ENCODE results near the gene SF3B1.
"Not testable (repeated sequence)": the region's sequence is repeated elsewhere in the genome, so short reads cannot be mapped to it uniquely, and the experiment has no call there.

The SF3B1 gene

DNA sequence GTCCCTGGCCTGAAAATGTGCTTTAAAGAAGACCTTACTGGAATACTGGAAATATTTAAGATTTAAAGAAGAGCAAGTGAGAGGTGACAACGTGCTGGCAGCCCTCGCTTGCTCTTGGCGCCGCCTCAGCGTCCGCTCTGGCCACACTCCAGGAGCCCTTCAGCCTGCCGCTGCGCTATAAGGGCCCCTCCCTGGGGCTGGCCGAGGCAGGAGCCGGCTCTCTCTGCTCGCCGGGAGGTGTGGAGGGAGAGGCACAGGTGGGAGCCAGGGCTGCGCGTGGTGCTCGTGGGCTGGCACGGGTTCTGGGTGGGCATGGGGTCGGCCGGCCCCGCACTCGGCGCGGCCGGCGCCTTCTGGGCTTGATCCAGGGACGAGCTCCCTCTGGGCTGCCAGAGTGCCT, 15.6 kb upstream of the SF3B1 start:
- no peak for FAIRE-seq
- no peak for TF ChIP-seq CTCF (IDR thresholded peaks at IDR 0.05; ENCODE audit: insufficient read depth, missing control alignments)
- DNase-seq (ENCODE audit: insufficient read length, low spot score), result no peak

DNA sequence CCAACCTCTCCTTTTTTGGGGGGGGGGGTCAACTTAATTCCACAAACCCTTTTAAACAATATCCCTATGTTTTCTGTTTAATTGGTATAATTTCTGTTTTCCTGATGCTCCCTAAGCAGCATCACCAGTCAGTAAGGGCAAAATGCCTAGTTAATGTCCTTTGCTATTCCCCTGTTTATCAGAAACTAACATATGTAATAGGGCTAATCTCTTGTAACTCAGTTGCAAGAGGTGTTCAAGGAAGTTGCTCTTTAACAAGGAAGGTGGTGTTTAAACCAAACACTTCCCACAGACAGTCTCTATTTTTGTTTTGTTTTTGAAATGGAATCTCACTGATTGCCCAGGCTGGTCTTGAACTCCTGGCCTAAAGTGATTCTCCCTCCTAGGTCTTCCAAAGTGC, 12.0 kb upstream of the SF3B1 start:
- no peak for FAIRE-seq
- no peak for DNase-seq (ENCODE audit: insufficient read length, low spot score)
- TF ChIP-seq CTCF (IDR thresholded peaks at IDR 0.05; ENCODE audit: insufficient read depth, missing control alignments), result no peak

DNA sequence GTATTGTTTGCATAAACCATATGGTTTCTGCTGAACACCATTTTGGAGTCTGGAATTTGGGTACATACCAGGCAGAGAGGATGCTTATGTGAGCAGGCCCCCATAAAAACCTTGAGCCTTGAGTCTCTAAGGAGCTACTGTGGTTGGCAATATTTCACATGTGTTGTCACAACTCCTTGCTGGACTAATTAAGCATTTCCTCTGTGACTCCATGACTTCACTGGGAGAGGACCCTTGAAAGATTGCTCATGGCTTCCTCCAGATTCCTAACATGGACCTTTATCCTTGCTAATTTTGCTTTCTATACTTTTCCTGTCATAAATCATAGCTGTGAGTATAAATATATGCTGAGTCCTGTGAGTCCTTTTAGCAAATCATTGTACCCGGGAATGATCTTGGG, 10.9 kb upstream of the SF3B1 start:
- DNase-seq (ENCODE audit: insufficient read length, low spot score) (no peak), FAIRE-seq (no peak)
- no peak for TF ChIP-seq CTCF (IDR thresholded peaks at IDR 0.05; ENCODE audit: insufficient read depth, missing control alignments)

DNA sequence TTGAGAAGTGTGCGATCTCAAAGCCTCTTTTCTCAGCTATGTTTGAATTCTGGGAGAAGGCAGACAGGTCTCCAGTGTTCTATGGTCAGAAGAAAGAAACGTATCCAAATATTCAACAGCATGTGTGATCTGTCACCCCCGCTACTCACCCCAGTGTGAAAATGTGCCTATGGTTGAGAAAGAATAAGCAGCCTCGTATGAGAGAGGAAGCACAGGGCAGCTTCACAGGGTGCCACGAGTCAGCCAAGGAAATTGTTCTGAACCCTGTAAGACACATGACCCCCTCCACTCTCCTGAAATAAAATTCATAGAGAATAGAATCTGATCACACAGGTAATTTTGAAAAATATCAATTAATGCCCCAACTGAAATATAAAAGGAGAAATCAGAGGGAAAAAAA, 8.0 kb upstream of the SF3B1 start:
- DNase-seq (ENCODE audit: insufficient read length, low spot score), result no peak
- FAIRE-seq, result no peak
- no peak for TF ChIP-seq CTCF (IDR thresholded peaks at IDR 0.05; ENCODE audit: insufficient read depth, missing control alignments)

GRCh38 chr2:197437380-197437779, 2.6 kb upstream of the SF3B1 start:
- no peak for TF ChIP-seq CTCF (IDR thresholded peaks at IDR 0.05; ENCODE audit: insufficient read depth, missing control alignments)
- DNase-seq (ENCODE audit: insufficient read length, low spot score), result no peak
- FAIRE-seq, result no peak

DNA sequence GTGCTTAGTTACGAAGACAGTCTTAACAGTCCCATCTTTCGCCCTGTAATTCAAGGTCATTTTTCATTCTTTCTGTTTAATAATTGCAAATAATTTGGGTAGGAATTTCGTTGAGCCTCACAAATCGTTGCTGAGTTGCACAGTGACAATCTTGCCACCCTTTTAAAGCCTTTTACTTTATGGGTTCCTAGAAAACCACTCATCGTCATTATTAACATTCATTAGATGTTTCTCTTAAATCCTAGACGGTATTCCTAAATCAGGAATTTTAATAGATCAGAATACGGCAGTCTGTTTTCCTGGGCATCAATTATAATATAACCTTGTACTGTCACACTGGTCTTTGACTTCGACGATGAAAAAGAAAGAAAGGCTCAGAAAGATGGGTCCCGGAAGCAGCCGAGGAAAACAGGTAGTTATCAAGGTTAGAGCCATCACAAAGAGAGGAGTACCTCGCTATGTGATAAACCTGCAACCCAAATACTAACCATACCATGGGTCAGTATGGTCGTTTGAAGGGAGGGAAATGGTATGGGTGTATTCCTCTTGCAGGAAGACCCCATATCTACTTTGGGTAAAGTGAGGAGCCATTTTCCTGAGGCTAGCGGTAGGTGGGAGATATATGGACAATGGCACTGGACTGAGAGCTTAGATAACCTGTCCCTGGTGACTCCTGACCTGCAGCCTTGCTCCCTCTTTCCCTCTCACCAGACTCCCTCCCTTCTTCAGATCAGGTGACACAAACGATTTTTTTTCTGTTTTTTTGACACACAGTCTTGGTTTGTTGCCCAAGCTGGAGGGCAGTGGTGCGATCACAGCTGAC, 981 bp upstream of the SF3B1 start:
- DNase-seq (ENCODE audit: insufficient read length, low spot score) (no peak), FAIRE-seq (no peak)
- no peak for TF ChIP-seq CTCF (IDR thresholded peaks at IDR 0.05; ENCODE audit: insufficient read depth, missing control alignments)

GRCh38 chr2:197433780-197434438, 919 bp downstream of the SF3B1 start:
- FAIRE-seq, result no peak
- TF ChIP-seq CTCF (IDR thresholded peaks at IDR 0.05; ENCODE audit: insufficient read depth, missing control alignments), result no peak
- DNase-seq (ENCODE audit: insufficient read length, low spot score), result no peak

DNA sequence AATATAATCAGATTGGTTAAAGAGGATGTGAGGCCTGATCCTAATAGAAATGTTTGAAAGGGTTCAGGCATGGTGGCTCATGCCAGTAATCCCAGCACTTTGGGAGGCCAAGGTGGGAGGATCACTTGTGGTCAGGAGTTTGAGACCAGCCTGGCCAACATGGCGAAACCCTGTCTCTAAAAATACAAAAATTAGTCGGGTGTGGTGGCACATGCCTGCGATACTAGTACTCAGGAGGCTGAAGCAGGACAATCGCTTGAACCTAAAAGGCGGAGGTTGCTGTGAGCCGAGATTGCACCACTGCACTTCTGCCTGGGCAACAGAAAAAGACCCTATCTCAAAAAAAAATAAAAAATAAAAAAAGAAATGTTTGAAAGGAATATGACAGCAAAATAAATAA, 2.3 kb downstream of the SF3B1 start:
- DNase-seq (ENCODE audit: insufficient read length, low spot score); FAIRE-seq: not testable (repeated sequence)

All from D721Med (cell line).